PC-9 (cell line): ENCODE measurements around the gene AQP1. TPM values are rescaled to one million over a fixed set of nuclear protein-coding genes. Genes with fewer than 3 reads are reported as not detected.

Experiments
- BruUV-seq: library from RNA; stranded (reverse); fragments of 400-500 nt; replicated peaks from 2 replicates; lab custom pipeline; 2021; lab: Mats Ljungman, UMichigan
- CTCF ChIA-PET: fragments of 300-600 bp; sonication (Branson Sonifier 250); formaldehyde crosslinking; loops from one replicate; lab custom pipeline; 2022; ENCODE audit warnings: antibody characterized with exemption; lab: Charles Lee
- POLR2A ChIA-PET: fragments of 300-600 bp; sonication (Branson Sonifier 250); formaldehyde crosslinking; loops from one replicate; lab custom pipeline; 2022; ENCODE audit warnings: antibody characterized with exemption; ENCODE audit not compliant: unreplicated experiment; lab: Charles Lee
- DNase-seq, 2 experiments: peaks; one replicate each; pipeline versions ENCODE4 v3.0.0 to v3.0.0-alpha.2; 2015 to 2022; ENCODE audit warnings: mixed read lengths in 1 of 2
- H2AFZ ChIP-seq: fragments of 200-600 bp; sonication (generic); 2 replicates; pipeline ENCODE4 v1.8.1; 2017; ENCODE audit warnings: antibody characterized with exemption
- H3F3A ChIP-seq: fragments of 200-600 bp; sonication (generic); 2 replicates; pipeline ENCODE4 v1.8.1; 2017; ENCODE audit warnings: antibody characterized with exemption, mild to moderate bottlenecking, low read depth; ENCODE audit not compliant: insufficient read depth
- H3K27ac ChIP-seq: fragments of 200-600 bp; sonication (generic); 2 replicates; pipeline ENCODE4 v1.6.1; 2016; ENCODE audit warnings: mixed run types
- H3K27me3 ChIP-seq: fragments of 200-600 bp; sonication (generic); 2 replicates; pipeline ENCODE4 v1.6.1; 2016; ENCODE audit warnings: low read depth, mixed run types; ENCODE audit not compliant: insufficient read depth
- H3K36me3 ChIP-seq: fragments of 200-600 bp; sonication (generic); 2 replicates; pipeline ENCODE4 v1.6.1; 2016; ENCODE audit warnings: low read depth, mixed run types
- H3K4me1 ChIP-seq: fragments of 200-600 bp; sonication (generic); replicated peaks from 2 replicates; pipeline ENCODE4 v1.6.1; 2016; ENCODE audit warnings: mixed run types; ENCODE audit not compliant: insufficient read depth
- H3K4me2 ChIP-seq: fragments of 200-600 bp; sonication (generic); 2 replicates; pipeline ENCODE4 v1.6.1; 2017; ENCODE audit warnings: mixed run types
- H3K4me3 ChIP-seq: fragments of 200-600 bp; sonication (generic); 2 replicates; pipeline ENCODE4 v1.6.1; 2016; ENCODE audit warnings: mixed run types
- H3K79me2 ChIP-seq: fragments of 200-600 bp; sonication (generic); 2 replicates; pipeline ENCODE4 v1.6.1; 2017; ENCODE audit warnings: low read depth, mixed run types
- H3K9me2 ChIP-seq: fragments of 200-600 bp; sonication (generic); 2 replicates; pipeline ENCODE4 v1.8.1; 2017; ENCODE audit warnings: mild to moderate bottlenecking; ENCODE audit not compliant: insufficient read depth
- H3K9me3 ChIP-seq: fragments of 200-600 bp; sonication (generic); 2 replicates; pipeline ENCODE4 v1.8.1; 2016; ENCODE audit warnings: low read depth; ENCODE audit not compliant: insufficient read depth
- H4K20me1 ChIP-seq: fragments of 200-600 bp; sonication (generic); 2 replicates; pipeline ENCODE4 v1.8.1; 2017; ENCODE audit not compliant: insufficient read depth
- CTCF ChIP-seq: fragments of 200-600 bp; sonication (generic); conservative IDR thresholded peaks from 2 replicates; pipeline ENCODE4 v1.6.1; 2017; ENCODE audit warnings: mixed run types, antibody characterized with exemption, mild to moderate bottlenecking, moderate library complexity
- EZH2 ChIP-seq: fragments of 200-600 bp; sonication (generic); IDR thresholded peaks from 2 replicates; pipeline ENCODE4 v1.8.0; 2017; ENCODE audit warnings: antibody characterized with exemption, low read depth
- intact Hi-C: fragments of 100-400 bp; cut with micrococcal nuclease; formaldehyde crosslinking; loops from one replicate; pipeline ENCODE4 v1.10.0; 2022; ENCODE audit not compliant: unreplicated experiment
- total RNA-seq: library from RNA; stranded (reverse); gene quantifications from 2 replicates; pipeline ENCODE4 v1.2.3, GENCODE V29; 2021

AQP1 gene
- total RNA-seq, 1 experiment from 2014 or later: 4.0 TPM

- Histone ChIP-seq H3K27me3 (no peaks in the 10 kb centered on the region), H3F3A (no peaks in the 10 kb centered on the region), H3K27ac (no peak overlapping the region), H3K36me3 (no peaks in the 10 kb centered on the region), H3K9me2 (no peaks in the 10 kb centered on the region), H3K79me2 (no peaks in the 10 kb centered on the region), H3K9me3 (no peaks in the 10 kb centered on the region), H2AFZ (no peak overlapping the region), H4K20me1 (no peaks in the 10 kb centered on the region), H3K4me3 (no peak overlapping the region), H3K4me1 (peaks cover 3% of the 10 kb centered on the region; the same call in 1 of the 2 replicates), H3K4me2 (no peak overlapping the region)
- POLR2A ChIA-PET: no interaction called here
- no TSS peak for BruUV-seq
- CTCF ChIA-PET: no interaction called here
- TF ChIP-seq CTCF (no peak), EZH2 (no peak)
- peak in 1 of 2 experiments; percentile 31 for DNase-seq
- intact Hi-C loops: no loop called here
Measured at GRCh38 chr7:30887464-30887872, 24.2 kb upstream of the AQP1 start.

GRCh38 chr7:30888747-30889146 lies 22.9 kb upstream of the AQP1 start:
- POLR2A ChIA-PET: interaction anchor here (0.5 to 0.6 kb wide), 2 partner anchors 21 to 29 kb away, joined by 3 to 4 read pairs; no protein-coding TSS in a partner anchor
- no peaks in the 10 kb centered on the region for H4K20me1 ChIP-seq
- intact Hi-C loops: loop anchor here (2.0 kb wide), 1 partner anchor 16 kb away; no protein-coding TSS in a partner anchor

GRCh38 chr7:30890226-30890625 lies 21.4 kb upstream of the AQP1 start:
- TF ChIP-seq EZH2: no peak
- TF ChIP-seq CTCF: no peak
- POLR2A ChIA-PET: no interaction called here
- Histone ChIP-seq H3K9me3 (no peaks in the 10 kb centered on the region), H3K36me3 (no peaks in the 10 kb centered on the region), H3K4me2 (no peak overlapping the region), H3K27me3 (no peaks in the 10 kb centered on the region), H3K9me2 (no peaks in the 10 kb centered on the region), H3K4me1 (peaks cover 3% of the 10 kb centered on the region; the same call in 1 of the 2 replicates), H4K20me1 (no peaks in the 10 kb centered on the region), H2AFZ (no peak overlapping the region), H3K79me2 (no peaks in the 10 kb centered on the region), H3K4me3 (no peak overlapping the region), H3K27ac (no peak overlapping the region), H3F3A (no peaks in the 10 kb centered on the region)
- DNase-seq: no peak
- CTCF ChIA-PET: no interaction called here
- no TSS peak for BruUV-seq
- intact Hi-C loops: no loop called here

More at GRCh38 chr7:30888747-30889146, 22.9 kb upstream of the AQP1 start:
- TF ChIP-seq EZH2 (no peak), CTCF (no peak)
- no peaks in the 10 kb centered on the region for H3K9me2 ChIP-seq
- no peaks in the 10 kb centered on the region for H3K79me2 ChIP-seq
- DNase-seq: peak; percentile 32 to 68
- peaks cover 3% of the 10 kb centered on the region; the same call in 1 of the 2 replicates for H3K4me1 ChIP-seq
- H3K9me3 ChIP-seq: no peaks in the 10 kb centered on the region
- H3K4me2 ChIP-seq: no peak overlapping the region
- CTCF ChIA-PET: interaction anchor here (0.6 to 0.7 kb wide), 4 partner anchors 43 to 234 kb away, joined by 3 to 4 read pairs (median 4); no protein-coding TSS in a partner anchor
- H3F3A ChIP-seq: no peaks in the 10 kb centered on the region
- no peaks in the 10 kb centered on the region for H3K27me3 ChIP-seq
- H2AFZ ChIP-seq: no peak overlapping the region
- no peak overlapping the region for H3K27ac ChIP-seq
- no peak overlapping the region for H3K4me3 ChIP-seq
- H3K36me3 ChIP-seq: no peaks in the 10 kb centered on the region
- no TSS peak for BruUV-seq
